SK-N-SH treated with all-trans-retinoic acid at 6 μM for 48 hours (cell line): ENCODE measurements around the gene RABL2A.

ENCODE experiments used
- ARNTL ChIP-seq: fragments of 450-650 bp; formaldehyde crosslinking; IDR thresholded peaks from 2 replicates; pipeline ENCODE4 v1.5.0; 2020; ENCODE audit warnings: low read depth, mild to moderate bottlenecking, moderate library complexity, borderline replicate concordance
- CREB5 ChIP-seq: fragments of 250-450 bp; sonication (Bioruptor Pico); IDR thresholded peaks from 2 replicates; pipeline ENCODE4 v1.5.1; 2020; ENCODE audit warnings: low read depth, mild to moderate bottlenecking, moderate library complexity
- ISL1 ChIP-seq: fragments of 250-450 bp; sonication (Bioruptor Pico); IDR thresholded peaks from 2 replicates; pipeline ENCODE4 v2.1.2; 2022; ENCODE audit warnings: mild to moderate bottlenecking, moderate library complexity
- TSHZ2 ChIP-seq: fragments of 250-450 bp; sonication (Bioruptor Pico); IDR thresholded peaks from 2 replicates; pipeline ENCODE4 v1.5.0; 2020; ENCODE audit warnings: mild to moderate bottlenecking, moderate library complexity
- ZC3H10 ChIP-seq: fragments of 250-450 bp; sonication (Bioruptor Pico); IDR thresholded peaks from 2 replicates; pipeline ENCODE4 v1.5.1; 2021; ENCODE audit warnings: mild to moderate bottlenecking, moderate library complexity
- ZNF8 ChIP-seq: fragments of 450-650 bp; formaldehyde crosslinking; IDR thresholded peaks from 2 replicates; pipeline ENCODE4 v1.5.0; 2020; ENCODE audit warnings: mild to moderate bottlenecking, moderate library complexity
- TF ChIP-seq, protein P1 (sequence below): fragments of 250-450 bp; sonication (Bioruptor Pico); IDR thresholded peaks from 2 replicates; pipeline ENCODE4 v1.8.0; 2020; ENCODE audit warnings: mild to moderate bottlenecking, moderate library complexity, borderline replicate concordance

DNA sequence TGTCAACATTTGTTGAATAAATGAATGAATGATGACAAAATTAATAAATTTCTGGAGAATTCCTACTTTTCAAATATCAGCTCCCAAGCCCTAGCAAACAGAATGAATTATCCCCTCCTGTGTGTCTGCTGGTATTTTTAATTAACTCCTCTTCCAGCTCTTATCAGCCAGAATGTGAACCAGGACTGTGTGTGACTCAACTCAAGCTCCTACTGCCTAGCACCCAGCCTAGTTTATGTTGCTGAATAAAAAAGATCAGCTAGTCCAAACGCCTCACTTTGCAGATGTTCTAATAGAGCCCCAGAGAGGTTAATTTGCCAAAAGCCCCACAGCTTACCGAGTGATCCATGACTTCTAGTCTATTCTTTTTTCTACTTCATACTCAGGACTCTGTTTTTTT, 50.3 kb downstream of the RABL2A start:
- TF ChIP-seq ARNTL (CRISPR knock-in tag) (no peak), ZNF8 (CRISPR knock-in tag) (no peak), CREB5 (no peak), ISL1 (CRISPR knock-in tag) (no peak), TSHZ2 (CRISPR knock-in tag) (no peak), ZC3H10 (CRISPR knock-in tag) (no peak)
- TF ChIP-seq, protein P1, sequence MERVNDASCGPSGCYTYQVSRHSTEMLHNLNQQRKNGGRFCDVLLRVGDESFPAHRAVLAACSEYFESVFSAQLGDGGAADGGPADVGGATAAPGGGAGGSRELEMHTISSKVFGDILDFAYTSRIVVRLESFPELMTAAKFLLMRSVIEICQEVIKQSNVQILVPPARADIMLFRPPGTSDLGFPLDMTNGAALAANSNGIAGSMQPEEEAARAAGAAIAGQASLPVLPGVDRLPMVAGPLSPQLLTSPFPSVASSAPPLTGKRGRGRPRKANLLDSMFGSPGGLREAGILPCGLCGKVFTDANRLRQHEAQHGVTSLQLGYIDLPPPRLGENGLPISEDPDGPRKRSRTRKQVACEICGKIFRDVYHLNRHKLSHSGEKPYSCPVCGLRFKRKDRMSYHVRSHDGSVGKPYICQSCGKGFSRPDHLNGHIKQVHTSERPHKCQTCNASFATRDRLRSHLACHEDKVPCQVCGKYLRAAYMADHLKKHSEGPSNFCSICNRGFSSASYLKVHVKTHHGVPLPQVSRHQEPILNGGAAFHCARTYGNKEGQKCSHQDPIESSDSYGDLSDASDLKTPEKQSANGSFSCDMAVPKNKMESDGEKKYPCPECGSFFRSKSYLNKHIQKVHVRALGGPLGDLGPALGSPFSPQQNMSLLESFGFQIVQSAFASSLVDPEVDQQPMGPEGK (CRISPR knock-in tag), result no peak
